ENCODE measurements around the gene RHOB.

DNA sequence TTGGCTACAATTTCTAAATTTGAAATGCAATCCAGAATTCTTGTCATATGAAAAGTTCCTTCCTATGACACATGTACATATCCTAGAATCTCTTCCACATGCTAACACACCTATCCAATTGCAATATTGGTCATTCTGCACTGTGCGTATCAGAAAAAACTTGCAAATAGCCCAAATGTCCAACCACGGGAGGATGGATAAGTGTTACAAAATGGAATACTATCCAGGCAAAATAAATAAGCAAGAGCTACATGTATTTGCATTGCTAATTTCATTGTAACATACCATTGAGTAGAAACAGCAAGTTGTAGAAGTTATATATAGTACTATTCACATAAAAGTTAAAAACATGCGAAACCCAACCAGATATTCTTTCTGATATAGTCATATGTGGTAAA lies 15.6 kb upstream of the RHOB start:
- TF ChIP-seq, protein P1, sequence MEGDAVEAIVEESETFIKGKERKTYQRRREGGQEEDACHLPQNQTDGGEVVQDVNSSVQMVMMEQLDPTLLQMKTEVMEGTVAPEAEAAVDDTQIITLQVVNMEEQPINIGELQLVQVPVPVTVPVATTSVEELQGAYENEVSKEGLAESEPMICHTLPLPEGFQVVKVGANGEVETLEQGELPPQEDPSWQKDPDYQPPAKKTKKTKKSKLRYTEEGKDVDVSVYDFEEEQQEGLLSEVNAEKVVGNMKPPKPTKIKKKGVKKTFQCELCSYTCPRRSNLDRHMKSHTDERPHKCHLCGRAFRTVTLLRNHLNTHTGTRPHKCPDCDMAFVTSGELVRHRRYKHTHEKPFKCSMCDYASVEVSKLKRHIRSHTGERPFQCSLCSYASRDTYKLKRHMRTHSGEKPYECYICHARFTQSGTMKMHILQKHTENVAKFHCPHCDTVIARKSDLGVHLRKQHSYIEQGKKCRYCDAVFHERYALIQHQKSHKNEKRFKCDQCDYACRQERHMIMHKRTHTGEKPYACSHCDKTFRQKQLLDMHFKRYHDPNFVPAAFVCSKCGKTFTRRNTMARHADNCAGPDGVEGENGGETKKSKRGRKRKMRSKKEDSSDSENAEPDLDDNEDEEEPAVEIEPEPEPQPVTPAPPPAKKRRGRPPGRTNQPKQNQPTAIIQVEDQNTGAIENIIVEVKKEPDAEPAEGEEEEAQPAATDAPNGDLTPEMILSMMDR (IDR thresholded peaks at IDR 0.05) = no peak
- no peak for TF ChIP-seq POLR2A (IDR thresholded peaks at IDR 0.05)
